NT2/D1 (cell line): ENCODE measurements around the gene RBFOX1.

Experiments
- SUZ12 ChIP-seq: IDR thresholded peaks from 2 replicates; pipeline ENCODE4 v1.6.1; 2011; ENCODE audit not compliant: insufficient read length, insufficient read depth; ENCODE audit errors: extremely low read depth
- YY1 ChIP-seq: IDR thresholded peaks from 2 replicates; pipeline ENCODE4 v1.6.1; 2011; ENCODE audit not compliant: insufficient read length, insufficient read depth
- ZNF274 ChIP-seq: IDR thresholded peaks from 2 replicates; pipeline ENCODE4 v1.6.1; 2011; ENCODE audit warnings: mild to moderate bottlenecking, low read depth, low read length

DNA sequence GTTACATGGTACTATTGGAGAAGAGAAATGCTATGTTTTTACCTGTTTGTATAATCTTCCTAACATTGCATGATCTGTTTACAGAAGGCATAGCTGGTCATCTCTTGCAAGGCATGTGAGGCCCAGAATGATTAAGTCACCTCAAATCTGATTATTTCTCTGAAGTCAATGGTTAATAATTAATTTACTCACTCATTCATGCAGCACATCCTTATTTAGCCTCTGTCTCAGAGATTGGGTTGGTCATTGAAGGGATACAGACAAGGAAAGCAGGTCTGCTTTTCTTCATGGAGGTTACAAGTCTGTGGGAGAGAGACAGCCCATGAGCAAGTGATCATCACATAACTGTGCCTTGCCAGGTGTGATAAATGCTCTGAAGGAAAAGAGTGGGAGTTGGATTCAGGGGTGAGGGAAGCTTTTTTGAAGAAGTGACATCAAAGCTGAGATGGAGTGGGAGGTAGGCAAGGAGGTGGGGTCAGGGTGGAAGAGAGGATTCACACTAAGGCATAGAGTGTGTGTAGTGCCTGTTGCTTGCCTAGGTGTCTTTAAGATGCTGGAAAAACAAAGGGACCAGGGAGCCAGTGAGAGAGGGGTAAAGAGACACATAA lies 16.3 kb upstream of the RBFOX1 start:
- TF ChIP-seq ZNF274 (no peak), YY1 (no peak), SUZ12 (no peak)
